ENCODE results near the gene CLNS1A. TPM values are rescaled to one million over a fixed set of nuclear protein-coding genes. Genes with fewer than 3 reads are reported as not detected.

Gene CLNS1A, protein sequence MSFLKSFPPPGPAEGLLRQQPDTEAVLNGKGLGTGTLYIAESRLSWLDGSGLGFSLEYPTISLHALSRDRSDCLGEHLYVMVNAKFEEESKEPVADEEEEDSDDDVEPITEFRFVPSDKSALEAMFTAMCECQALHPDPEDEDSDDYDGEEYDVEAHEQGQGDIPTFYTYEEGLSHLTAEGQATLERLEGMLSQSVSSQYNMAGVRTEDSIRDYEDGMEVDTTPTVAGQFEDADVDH
- total RNA-seq (2022; extraction: Qiagen RNA extraction): 138 to 171 TPM (median 144 TPM) in 5 replicates

DNA sequence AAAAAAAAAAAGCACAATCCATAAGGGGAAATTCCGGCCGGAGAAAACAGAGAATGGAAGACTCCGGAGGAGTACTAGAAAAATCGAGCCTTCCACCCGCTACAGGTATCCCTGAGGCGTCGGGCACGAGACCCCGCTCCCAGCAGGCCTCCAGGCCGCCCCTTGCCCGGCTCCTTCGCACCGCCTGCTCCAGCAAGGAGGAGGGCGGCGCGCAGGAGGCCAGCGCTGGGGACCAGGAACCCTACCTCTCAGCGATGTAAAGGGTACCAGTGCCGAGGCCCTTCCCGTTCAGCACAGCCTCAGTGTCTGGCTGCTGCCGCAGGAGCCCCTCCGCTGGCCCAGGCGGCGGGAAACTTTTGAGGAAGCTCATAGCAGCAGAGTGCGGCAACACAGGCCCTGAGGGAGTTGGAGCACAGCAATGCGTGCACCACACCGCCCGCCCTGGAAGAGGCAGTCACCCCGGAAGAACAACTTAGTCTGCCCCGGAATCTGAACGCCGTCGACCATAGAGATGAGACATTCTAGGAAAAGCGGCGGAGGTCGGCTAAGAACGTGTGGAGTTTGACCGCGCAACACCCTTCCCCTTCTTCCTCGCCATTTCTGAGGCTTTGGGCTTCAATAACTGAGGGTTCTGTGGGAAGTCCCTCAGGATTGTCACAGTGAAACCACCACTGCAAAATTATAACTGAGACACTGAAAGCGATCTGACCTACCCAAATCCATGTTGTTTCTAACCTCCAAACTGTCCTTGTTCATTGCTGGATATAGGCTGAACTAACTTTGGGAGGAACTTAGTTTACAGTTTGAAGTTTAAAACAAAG is at the start of gene CLNS1A:
Gene CLNS1A, minus strand, starts transcription at position 450 of the 821 bp plus-strand sequence. Its CDS starts 80 bp downstream, at position 370.

DNA sequence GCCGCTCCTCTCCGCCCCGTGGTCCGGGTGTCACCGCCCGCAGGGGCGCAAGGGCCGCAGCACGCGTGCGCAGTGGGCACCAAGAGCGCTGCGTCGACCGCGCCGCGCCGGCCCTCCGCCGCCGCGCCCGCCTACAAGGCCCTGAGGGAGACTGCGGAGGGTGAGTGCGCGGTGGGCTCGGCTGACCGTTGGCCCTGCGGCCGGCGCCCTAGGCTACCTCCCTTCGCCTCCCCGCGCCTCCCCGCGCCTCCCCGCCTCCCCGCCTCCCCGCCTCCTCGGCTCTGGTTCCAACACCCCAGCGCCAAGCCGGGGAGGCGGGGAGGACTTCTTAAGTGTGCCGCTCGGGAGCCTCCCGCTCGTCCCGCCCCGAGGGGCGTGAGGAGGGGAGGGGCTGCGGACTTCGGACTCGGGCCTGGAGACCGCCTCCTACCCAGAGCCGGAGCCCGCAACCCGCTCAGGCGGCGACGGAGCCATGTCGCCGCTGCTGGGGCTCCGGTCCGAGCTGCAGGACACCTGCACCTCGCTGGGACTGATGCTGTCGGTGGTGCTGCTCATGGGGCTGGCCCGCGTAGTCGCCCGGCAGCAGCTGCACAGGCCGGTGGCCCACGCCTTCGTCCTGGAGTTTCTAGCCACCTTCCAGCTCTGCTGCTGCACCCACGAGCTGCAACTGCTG is 47.9 kb downstream of the CLNS1A start, which contains the start of gene AQP11:
Gene AQP11, plus strand, starts transcription at position 433 of the 673 bp plus-strand sequence. Its CDS starts 40 bp downstream, at position 473.

Other genes with a start within 250 kb of the CLNS1A start
- gene PAK1, start 163.7 kb downstream of the CLNS1A start, total RNA-seq (2022; extraction: Qiagen RNA extraction): 20.0 to 21.2 TPM (median 20.4 TPM) in 5 replicates
- gene AQP11, start 47.8 kb downstream of the CLNS1A start, total RNA-seq (2022; extraction: Qiagen RNA extraction): 1.1 to 1.5 TPM (median 1.4 TPM) in 5 replicates
- gene RSF1, start 182.9 kb upstream of the CLNS1A start, total RNA-seq (2022; extraction: Qiagen RNA extraction): 11.1 to 20.2 TPM (median 14.2 TPM) in 5 replicates
- 26.1 to 32.8 TPM (median 29.5 TPM) in 5 replicates for gene AAMDC, start 183.3 kb upstream of the CLNS1A start, total RNA-seq (2022; extraction: Qiagen RNA extraction)

Measured in A549 treated with AZD2906 at 1 μM for 4 hours (cell line).